Psoas muscle (tissue), 8 donors: ENCODE data around the gene CDK11A. TPM values are rescaled to one million over a fixed set of nuclear protein-coding genes. Genes with fewer than 3 reads are reported as not detected.
"Not testable (repeated sequence)": the region's sequence is repeated elsewhere in the genome, so short reads cannot be mapped to it uniquely, and the experiment has no call there.

Source experiments
- ATAC-seq, 4 donors: fragments of 200-7000 bp; cut with Tn5 transposase; one replicate each; pipeline ENCODE4 v1.9.1; 2020; ENCODE audit warnings: moderate library complexity in 3 of 4, mild to moderate bottlenecking in 2 of 4
- DNase-seq, 2 donors: peaks; one replicate each; pipeline ENCODE4 v3.0.0-alpha.2; 2020
- H3K27ac ChIP-seq: fragments of 200-600 bp; one replicate; pipeline ENCODE4 v1.8.0; 2022
- H3K27me3 ChIP-seq, 3 donors: fragments of 200-600 bp in 1 of 3; one replicate each; pipeline versions ENCODE4 v1.6.1 to v1.8.0; 2013 to 2022; ENCODE audit warnings: low read length in 2 of 3, mild to moderate bottlenecking in 2 of 3, moderate library complexity in 1 of 3; ENCODE audit not compliant: insufficient read depth in 3 of 3
- H3K36me3 ChIP-seq, 2 donors: fragments of 200-600 bp in 1 of 2; one replicate each; pipeline versions ENCODE4 v1.6.1 to v1.8.0; 2013 to 2022; ENCODE audit warnings: low read depth in 1 of 2, mild to moderate bottlenecking in 1 of 2, moderate library complexity in 1 of 2; ENCODE audit not compliant: insufficient read depth in 1 of 2
- H3K4me1 ChIP-seq: fragments of 200-600 bp; one replicate; pipeline ENCODE4 v1.8.0; 2022
- H3K4me3 ChIP-seq: fragments of 200-600 bp; one replicate; pipeline ENCODE4 v1.8.0; 2022; ENCODE audit warnings: mild to moderate bottlenecking
- H3K9me3 ChIP-seq: fragments of 200-600 bp; one replicate; pipeline ENCODE4 v1.8.0; 2022
- CTCF ChIP-seq: fragments of 200-600 bp; IDR thresholded peaks from one replicate; pipeline ENCODE4 v1.8.0; 2022; ENCODE audit warnings: antibody characterized with exemption
- WGBS, 3 donors: extraction: QIAGEN DNeasy Blood & Tissue Kit; methylation state at CpG; one replicate each; pipeline versions ENCODE4 v1.1.6 to v1.1.7; 2013; 5-methylcytosine and 5-hydroxymethylcytosine counted together
- intact Hi-C, 2 donors: fragments of 100-400 bp; cut with DNase I; formaldehyde crosslinking; loops; one replicate each; pipeline versions ENCODE4 v1.11.0 to v1.14.2; 2022
- polyA plus RNA-seq, 3 donors: library from polyadenylated mRNA; stranded (reverse); fragments of 200-250 nt; gene quantifications; one replicate each; pipeline ENCODE4 v1.2.3, GENCODE V29; 2013
- total RNA-seq, 4 donors: library from RNA; stranded (reverse); fragmentation: NEBNext Ultra II Directional in 2 of 4; extraction: Animal tissue kit (Norgen Biotek cat#: 25700) in 2 of 4; gene quantifications; one replicate each; pipeline versions ENCODE4 v1.2.1 to v1.2.4, GENCODE V29; 2021 to 2023
- donor health status: healthy with polysubstance abuse.
- donor health status: DM: no; HTN: no; CAD: no; lungs with moderate emphysema.
- donor health status: Bipolar disorder and iron deficiency.
- donor health status: healthy.
- donor health status: DM: yes; HTN: yes; CAD: no.
- donor health status: DM: no; HTN: no; CAD: no.
- donor health status: DM: no; HTN: no; CAD: no.
- donor health status: DM: yes; HTN: yes; CAD: no.

CDK11A gene
- total and polyA plus RNA-seq, 7 donors = 15.9 to 36.6 (median 20.4) TPM

GRCh38 chr1:1752190-1752589 is 28.0 kb upstream of the CDK11A start:
- ATAC-seq (no peak), DNase-seq (no peak)
- Histone ChIP-seq H3K4me1 (peaks cover 3% of the 10 kb centered on the region), H3K27me3 (no peaks in the 10 kb centered on the region), H3K4me3 (no peak overlapping the region), H3K27ac (no peak overlapping the region), H3K9me3 (no peaks in the 10 kb centered on the region), H3K36me3 (peaks cover 0 to 51% of the 10 kb centered on the region in 2 donors)
- WGBS, 3 donors = 67 to 78% (median 69%) methylated on average over 11 of the region's 11 CpGs
- intact Hi-C loops = no loop called here
- TF ChIP-seq CTCF = no peak

GRCh38 chr1:1749941-1750340 is 25.8 kb upstream of the CDK11A start:
- not testable (repeated sequence) for H3K4me1 ChIP-seq, H3K4me3 ChIP-seq, ATAC-seq, DNase-seq, H3K9me3 ChIP-seq, H3K27ac ChIP-seq, H3K27me3 ChIP-seq
- WGBS, 3 donors = 78 to 90% (median 84%) methylated on average over 5 to 8 of the region's 9 CpGs
- peaks cover 0 to 28% of the 10 kb centered on the region in 2 donors for H3K36me3 ChIP-seq
- intact Hi-C loops = loop anchor here in 1 of 2 donors (10.0 kb wide), 1 partner anchor 55 kb away; the partner anchor contains the start of gene SLC35E2B

GRCh38 chr1:1748686-1749321 is 24.6 kb upstream of the CDK11A start:
- no peaks in the 10 kb centered on the region for H3K9me3 ChIP-seq
- DNase-seq (no peak), ATAC-seq (no peak)
- no peaks in the 10 kb centered on the region for H3K27me3 ChIP-seq
- H3K27ac ChIP-seq = no peak overlapping the region
- H3K36me3 ChIP-seq = peaks cover 0 to 17% of the 10 kb centered on the region in 2 donors
- no peak for TF ChIP-seq CTCF
- intact Hi-C loops = loop anchor here in 1 of 2 donors (10.0 kb wide), 1 partner anchor 54 kb away; the partner anchor contains the start of gene SLC35E2B
- no peak overlapping the region for H3K4me3 ChIP-seq
- 76 to 78% (median 77%) methylated on average over 18 of the region's 18 CpGs for WGBS, 3 donors
- peaks cover 2% of the 10 kb centered on the region for H3K4me1 ChIP-seq

GRCh38 chr1:1746566-1746909 is 22.4 kb upstream of the CDK11A start:
- H3K27me3 ChIP-seq, DNase-seq, H3K9me3 ChIP-seq, H3K4me1 ChIP-seq, H3K36me3 ChIP-seq: not testable (repeated sequence)
- peak overlapping the region; percentile 80 for H3K27ac ChIP-seq
- peak; percentile 90 to 94 (median 92) for ATAC-seq
- peak overlapping the region; percentile 59 for H3K4me3 ChIP-seq
- WGBS, 3 donors = no CpG with 5 or more reads among the region's 35 CpGs
- intact Hi-C loops = loop anchor here in 1 of 2 donors (10.0 kb wide), 1 partner anchor 52 kb away; the partner anchor contains the start of gene SLC35E2B

- H3K9me3 ChIP-seq, H3K27me3 ChIP-seq, H3K4me1 ChIP-seq, H3K36me3 ChIP-seq: not testable (repeated sequence)
- peak; percentile 90 to 95 for DNase-seq
- intact Hi-C loops = loop anchor here in 1 of 2 donors (10.0 kb wide), 1 partner anchor 51 kb away; the partner anchor contains the start of gene SLC35E2B
- 0 to 1% (median 0%) methylated on average over 17 to 78 of the region's 101 CpGs for WGBS, 3 donors
- peak; percentile 88 to 95 (median 90) for ATAC-seq
- Histone ChIP-seq H3K4me3 (peak overlapping the region; percentile 59), H3K27ac (peak overlapping the region; percentile 80)
Observed at GRCh38 chr1:1745651-1746565, 21.8 kb upstream of the CDK11A start.

GRCh38 chr1:1742529-1742928 is 18.4 kb upstream of the CDK11A start:
- DNase-seq, H3K9me3 ChIP-seq, H3K4me3 ChIP-seq, ATAC-seq, H3K27me3 ChIP-seq, H3K27ac ChIP-seq, H3K36me3 ChIP-seq, H3K4me1 ChIP-seq: not testable (repeated sequence)
- intact Hi-C loops = loop anchor here in 1 of 2 donors (10.0 kb wide), 1 partner anchor 48 kb away; the partner anchor contains the start of gene SLC35E2B
- WGBS, 3 donors = 81 to 86% (median 85%) methylated on average over 11 of the region's 11 CpGs

GRCh38 chr1:1741013-1741412 is 16.9 kb upstream of the CDK11A start:
- not testable (repeated sequence) for H3K27ac ChIP-seq, H3K9me3 ChIP-seq, H3K4me1 ChIP-seq, DNase-seq, ATAC-seq, H3K4me3 ChIP-seq, H3K27me3 ChIP-seq
- peaks cover 0 to 13% of the 10 kb centered on the region in 2 donors for H3K36me3 ChIP-seq
- WGBS, 3 donors = 81 to 94% (median 83%) methylated on average over 10 to 12 of the region's 12 CpGs
- intact Hi-C loops = loop anchor here in 1 of 2 donors (10.0 kb wide), 1 partner anchor 46 kb away; the partner anchor contains the start of gene SLC35E2B

- ATAC-seq, H3K9me3 ChIP-seq, DNase-seq, intact Hi-C loops, H3K27me3 ChIP-seq, H3K27ac ChIP-seq, H3K4me1 ChIP-seq, H3K4me3 ChIP-seq: not testable (repeated sequence)
- 82 to 93% (median 92%) methylated on average over 5 to 12 of the region's 22 CpGs for WGBS, 3 donors
- H3K36me3 ChIP-seq = peaks cover 0 to 25% of the 10 kb centered on the region in 2 donors
Observed at GRCh38 chr1:1738799-1739337, 14.7 kb upstream of the CDK11A start.
